ENCODE measurements around the gene EXOSC3.
"Not testable (repeated sequence)": the region's sequence is repeated elsewhere in the genome, so short reads cannot be mapped to it uniquely, and the experiment has no call there.

GRCh38 chr9:37751704-37752103 lies 33.2 kb downstream of the EXOSC3 start:
- not testable (repeated sequence) for TF ChIP-seq CTCF, POLR2A, POLR2AphosphoS5 (IDR thresholded peaks at IDR 0.05)
